HCT116 (cell line): ENCODE data around the gene MLPH. TPM values are rescaled to one million over a fixed set of nuclear protein-coding genes. Genes with fewer than 3 reads are reported as not detected.

Experiments
- ATAC-seq: fragments of 200-7000 bp; cut with Tn5 transposase; 2 replicates; pipeline ENCODE4 v1.9.1; 2020; ENCODE audit warnings: mild to moderate bottlenecking, moderate library complexity
- BruUV-seq: library from RNA; stranded (reverse); fragments of 400-500 nt; replicated peaks from 2 replicates; lab custom pipeline; 2021; lab: Mats Ljungman, UMichigan
- CTCF ChIA-PET: fragments of 300-600 bp; sonication (Branson Sonifier 250); formaldehyde crosslinking; loops from one replicate; lab custom pipeline; 2021; ENCODE audit warnings: antibody characterized with exemption; lab: Charles Lee
- POLR2A ChIA-PET: fragments of 300-600, 350-600 bp; sonication (Branson Sonifier 250); formaldehyde crosslinking; loops from one replicate; lab custom pipeline; 2021; ENCODE audit warnings: antibody characterized with exemption; lab: Charles Lee
- RAD21 ChIA-PET, 2 experiments: fragments of 300-600 bp; sonication (Branson Sonifier 250); formaldehyde crosslinking; loops; one replicate each; lab custom pipeline; 2023; ENCODE audit warnings: low total read pairs in 2 of 2; ENCODE audit not compliant: uncharacterized antibody in 2 of 2, unreplicated experiment in 2 of 2, low non-redundant PET in 1 of 2; lab: Charles Lee
- DNase-seq: peaks from one replicate; pipeline ENCODE4 v3.0.0-alpha.2; 2010; ENCODE audit warnings: low read depth, low spot score
- H2AFZ ChIP-seq: fragments of 200-600 bp; shearing (Covaris generic), sonication (generic); 2 replicates; pipeline ENCODE4 v1.6.1; 2017; ENCODE audit warnings: low read depth, mixed run types, mixed read lengths, antibody characterized with exemption, low read length; ENCODE audit not compliant: poor library complexity, severe bottlenecking
- H3K27ac ChIP-seq: 2 replicates; pipeline ENCODE4 v1.5.1; 2012; ENCODE audit warnings: low read depth, low read length
- H3K27me3 ChIP-seq: fragments of 200-600 bp; sonication (generic); 2 replicates; pipeline ENCODE4 v1.6.1; 2016; ENCODE audit warnings: mixed run types, low read length, mixed read lengths; ENCODE audit not compliant: insufficient read depth
- H3K36me3 ChIP-seq, 2 experiments: fragments of 200-500 bp in 1 of 2; fragments of 200-600 bp in 1 of 2; sonication (Bioruptor generic) in 1 of 2; sonication (generic) in 1 of 2; 2 replicates each; pipeline versions ENCODE4 v1.5.1 to v1.6.1; 2014 to 2016; ENCODE audit warnings: low read length in 2 of 2, inconsistent platforms in 1 of 2, mixed read lengths in 1 of 2, mixed run types in 1 of 2; ENCODE audit not compliant: insufficient read depth in 2 of 2, control insufficient read depth in 1 of 2
- H3K4me1 ChIP-seq, 2 experiments: fragments of 200-600 bp in 1 of 2; sonication (generic) in 1 of 2; 2 replicates each; pipeline versions ENCODE4 v1.5.1 to v1.6.1; 2012 to 2017; ENCODE audit warnings: low read length in 2 of 2, inconsistent platforms in 1 of 2, mild to moderate bottlenecking in 1 of 2, mixed read lengths in 1 of 2, mixed run types in 1 of 2, moderate library complexity in 1 of 2; ENCODE audit not compliant: insufficient read depth in 2 of 2, control insufficient read depth in 1 of 2
- H3K4me2 ChIP-seq: fragments of 200-600 bp; sonication (generic); 2 replicates; pipeline ENCODE4 v1.6.1; 2017; ENCODE audit warnings: mixed run types, low read length, mixed read lengths
- H3K4me3 ChIP-seq, 2 experiments: fragments of 200-600 bp in 1 of 2; sonication (generic) in 1 of 2; replicated peaks in 1 of 2; 2 replicates each; pipeline ENCODE4 v1.5.1; 2011 to 2016; ENCODE audit warnings: low read length in 2 of 2, control low read depth in 1 of 2, low read depth in 1 of 2, mild to moderate bottlenecking in 1 of 2, mixed read lengths in 1 of 2, mixed run types in 1 of 2
- H3K79me2 ChIP-seq: fragments of 200-600 bp; sonication (generic); 2 replicates; pipeline ENCODE4 v1.6.1; 2017; ENCODE audit warnings: mild to moderate bottlenecking, mixed run types, low read length, moderate library complexity, mixed read lengths; ENCODE audit not compliant: insufficient read depth
- H3K9ac ChIP-seq: fragments of 200-600 bp; sonication (generic); 2 replicates; pipeline ENCODE4 v1.6.1; 2016; ENCODE audit warnings: low read length, mixed read lengths
- H3K9me2 ChIP-seq: fragments of 200-600 bp; sonication (generic), shearing (Covaris generic); 2 replicates; pipeline ENCODE4 v1.6.1; 2017; ENCODE audit warnings: mixed run types, mild to moderate bottlenecking, moderate library complexity; ENCODE audit not compliant: insufficient read depth
- H3K9me3 ChIP-seq, 2 experiments: fragments of 200-500 bp in 1 of 2; fragments of 200-600 bp in 1 of 2; sonication (Bioruptor generic) in 1 of 2; sonication (generic) in 1 of 2; 2 replicates each; pipeline ENCODE4 v1.6.1; 2014 to 2017; ENCODE audit warnings: low read length in 2 of 2, mixed read lengths in 2 of 2, inconsistent platforms in 1 of 2, low read depth in 1 of 2, mild to moderate bottlenecking in 1 of 2, mixed run types in 1 of 2, moderate library complexity in 1 of 2; ENCODE audit not compliant: control insufficient read depth in 1 of 2, insufficient read depth in 1 of 2
- H4K20me1 ChIP-seq: fragments of 200-600 bp; sonication (generic), shearing (Covaris generic); 2 replicates; pipeline ENCODE4 v1.6.1; 2017; ENCODE audit warnings: mixed run types, mild to moderate bottlenecking, moderate library complexity; ENCODE audit not compliant: insufficient read depth
- CBX3 ChIP-seq: IDR thresholded peaks from 2 replicates; pipeline ENCODE4 v1.6.1; 2012; ENCODE audit warnings: low read depth
- CEBPB ChIP-seq: IDR thresholded peaks from 2 replicates; pipeline ENCODE4 v1.6.1; 2012; ENCODE audit warnings: low read depth
- EGR1 ChIP-seq: IDR thresholded peaks from 2 replicates; pipeline ENCODE4 v1.6.1; 2012; ENCODE audit warnings: low read depth
- EZH2 ChIP-seq: fragments of 200-600 bp; sonication (generic); IDR thresholded peaks from 2 replicates; pipeline ENCODE4 v1.6.1; 2017; ENCODE audit warnings: antibody characterized with exemption, mixed run types
- JUND ChIP-seq: IDR thresholded peaks from 2 replicates; pipeline ENCODE4 v1.6.1; 2012
- POLR2AphosphoS5 ChIP-seq: IDR thresholded peaks from 2 replicates; pipeline ENCODE4 v1.6.1; 2011; ENCODE audit warnings: mild to moderate bottlenecking, low read depth, low read length, moderate library complexity
- RAD21 ChIP-seq: IDR thresholded peaks from 2 replicates; pipeline ENCODE4 v1.6.1; 2012; ENCODE audit warnings: low read depth, mild to moderate bottlenecking
- SIN3A ChIP-seq: IDR thresholded peaks from 2 replicates; pipeline ENCODE4 v1.6.1; 2012; ENCODE audit warnings: low read depth
- SP1 ChIP-seq: IDR thresholded peaks from 2 replicates; pipeline ENCODE4 v1.6.1; 2012; ENCODE audit warnings: low read depth
- SRF ChIP-seq: IDR thresholded peaks from 2 replicates; pipeline ENCODE4 v1.6.1; 2012; ENCODE audit warnings: low read depth
- ZFX ChIP-seq: fragments of 450-650 bp; IDR thresholded peaks from 2 replicates; pipeline ENCODE4 v1.6.1; 2017
- intact Hi-C: fragments of 100-400 bp; cut with micrococcal nuclease; formaldehyde crosslinking; loops from 2 replicates; pipeline ENCODE4 v1.10.0; 2022
- total RNA-seq: library from RNA; stranded (reverse); gene quantifications from one replicate; pipeline ENCODE4 v1.2.1, GENCODE V29; 2021; ENCODE audit not compliant: unreplicated experiment
- TF ChIP-seq, protein P1 (sequence below), 3 experiments: fragments of 200-600 bp in 1 of 3; sonication (generic) in 1 of 3; IDR thresholded peaks in 2 of 3; conservative IDR thresholded peaks in 1 of 3; 2 replicates each; pipeline ENCODE4 v1.5.1; 2012 to 2017; ENCODE audit warnings: low read depth in 2 of 3, low read length in 2 of 3, antibody characterized with exemption in 1 of 3, borderline replicate concordance in 1 of 3, control low read depth in 1 of 3, mild to moderate bottlenecking in 1 of 3, mixed read lengths in 1 of 3, mixed run types in 1 of 3, moderate library complexity in 1 of 3; ENCODE audit not compliant: insufficient read depth in 1 of 3
- TF ChIP-seq, protein P2 (sequence below): IDR thresholded peaks from 2 replicates; pipeline ENCODE4 v1.6.1; 2012
- TF ChIP-seq, protein P3 (sequence below): IDR thresholded peaks from 2 replicates; pipeline ENCODE4 v1.6.1; 2012
- TF ChIP-seq, protein P4 (sequence below): IDR thresholded peaks from 2 replicates; pipeline ENCODE4 v1.6.1; 2012; ENCODE audit warnings: low read depth

Gene MLPH
- total RNA-seq, 1 experiment from 2014 or later, result 81.4 TPM

DNA sequence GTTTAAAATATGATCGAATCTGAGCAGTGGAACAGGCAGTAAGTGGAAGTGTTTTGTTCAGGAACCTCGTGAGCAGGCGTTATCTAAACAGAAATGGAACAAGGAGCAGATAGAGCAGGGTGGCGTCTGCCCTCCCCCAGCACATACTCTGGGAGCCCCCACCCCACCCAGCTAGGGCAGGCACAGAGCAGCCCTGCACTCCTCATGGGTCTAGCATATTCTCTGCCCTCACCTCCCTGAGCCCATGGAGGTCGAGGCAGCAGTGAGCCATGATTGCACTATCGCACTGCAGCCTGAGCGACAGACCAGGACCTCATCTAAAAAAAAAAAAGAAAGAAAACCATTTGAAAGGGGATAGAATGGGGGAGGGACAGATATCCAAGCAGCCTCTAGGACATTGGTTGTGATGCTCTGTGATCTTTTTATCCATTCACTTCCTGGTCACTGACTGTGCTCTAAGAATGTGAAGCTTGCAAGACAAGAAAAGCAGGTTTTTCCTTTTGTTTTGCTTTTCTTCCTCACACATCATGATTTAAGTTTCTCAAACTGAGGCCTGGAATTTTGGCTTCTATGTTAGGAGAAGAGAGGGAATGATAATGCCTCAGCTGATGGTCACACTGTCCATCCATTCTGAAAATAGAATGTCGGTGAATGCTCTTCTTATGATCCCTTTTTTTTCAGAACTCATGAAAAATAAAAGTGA, 3.1 kb downstream of the MLPH start (continued):
- TF ChIP-seq, protein P1, sequence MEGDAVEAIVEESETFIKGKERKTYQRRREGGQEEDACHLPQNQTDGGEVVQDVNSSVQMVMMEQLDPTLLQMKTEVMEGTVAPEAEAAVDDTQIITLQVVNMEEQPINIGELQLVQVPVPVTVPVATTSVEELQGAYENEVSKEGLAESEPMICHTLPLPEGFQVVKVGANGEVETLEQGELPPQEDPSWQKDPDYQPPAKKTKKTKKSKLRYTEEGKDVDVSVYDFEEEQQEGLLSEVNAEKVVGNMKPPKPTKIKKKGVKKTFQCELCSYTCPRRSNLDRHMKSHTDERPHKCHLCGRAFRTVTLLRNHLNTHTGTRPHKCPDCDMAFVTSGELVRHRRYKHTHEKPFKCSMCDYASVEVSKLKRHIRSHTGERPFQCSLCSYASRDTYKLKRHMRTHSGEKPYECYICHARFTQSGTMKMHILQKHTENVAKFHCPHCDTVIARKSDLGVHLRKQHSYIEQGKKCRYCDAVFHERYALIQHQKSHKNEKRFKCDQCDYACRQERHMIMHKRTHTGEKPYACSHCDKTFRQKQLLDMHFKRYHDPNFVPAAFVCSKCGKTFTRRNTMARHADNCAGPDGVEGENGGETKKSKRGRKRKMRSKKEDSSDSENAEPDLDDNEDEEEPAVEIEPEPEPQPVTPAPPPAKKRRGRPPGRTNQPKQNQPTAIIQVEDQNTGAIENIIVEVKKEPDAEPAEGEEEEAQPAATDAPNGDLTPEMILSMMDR (IDR thresholded peaks at IDR 0.05 in 2 of 3, conservative IDR thresholded peaks at IDR 0.05 in 1 of 3; ENCODE audit: borderline replicate concordance in 1 of 3, insufficient read depth in 1 of 3, low read depth in 2 of 3, low read length in 2 of 3), result no peak
- no peak for TF ChIP-seq SRF
- no peak for TF ChIP-seq CEBPB
- no peak for TF ChIP-seq SIN3A
- TF ChIP-seq EZH2, result no peak
- TF ChIP-seq, protein P2, sequence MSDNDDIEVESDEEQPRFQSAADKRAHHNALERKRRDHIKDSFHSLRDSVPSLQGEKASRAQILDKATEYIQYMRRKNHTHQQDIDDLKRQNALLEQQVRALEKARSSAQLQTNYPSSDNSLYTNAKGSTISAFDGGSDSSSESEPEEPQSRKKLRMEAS, result no peak
- no peak for TF ChIP-seq RAD21
- no peak for TF ChIP-seq ZFX
- TF ChIP-seq, protein P3, sequence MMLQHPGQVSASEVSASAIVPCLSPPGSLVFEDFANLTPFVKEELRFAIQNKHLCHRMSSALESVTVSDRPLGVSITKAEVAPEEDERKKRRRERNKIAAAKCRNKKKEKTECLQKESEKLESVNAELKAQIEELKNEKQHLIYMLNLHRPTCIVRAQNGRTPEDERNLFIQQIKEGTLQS, result no peak
- no peak for TF ChIP-seq POLR2AphosphoS5

DNA sequence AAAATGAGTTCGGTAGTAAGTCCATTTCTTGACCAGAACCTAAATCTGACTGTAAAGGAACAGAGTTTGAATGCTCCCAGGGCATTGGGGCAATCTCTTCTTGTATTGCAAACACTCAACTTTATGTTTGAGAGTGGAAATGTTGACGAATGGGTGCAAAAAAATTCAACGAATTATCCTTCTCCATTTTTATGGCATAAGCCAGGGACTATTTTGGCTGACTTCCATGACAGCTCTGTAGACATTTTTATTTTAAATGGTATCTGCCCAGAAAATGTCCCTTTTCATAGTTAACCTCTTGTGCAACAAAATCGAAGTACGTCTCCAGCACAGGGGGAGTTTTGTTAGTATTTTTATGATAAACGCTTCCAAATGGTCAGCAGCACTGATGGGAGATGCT, 3.7 kb downstream of the MLPH start:
- Histone ChIP-seq H4K20me1 (no peaks in the 10 kb centered on the region), H3K9me3 (peaks cover 7 to 23% of the 10 kb centered on the region in 2 experiments; a peak in 2 of 4 replicates), H3K27me3 (no peaks in the 10 kb centered on the region), H3K36me3 (peaks cover 11 to 60% of the 10 kb centered on the region in 2 experiments), H3K4me1 (peaks cover 31 to 56% of the 10 kb centered on the region in 2 experiments), H3K79me2 (peaks cover 68% of the 10 kb centered on the region), H3K4me3 (no peak overlapping the region), H3K4me2 (no peak overlapping the region)
- ChIA-PET CTCF (interaction anchor here (1.6 kb wide), 1 partner anchor 22 kb away, joined by 4 read pairs; no protein-coding TSS in a partner anchor), POLR2A (interaction anchor here (3.1 kb wide), 1 partner anchor 9 kb away, joined by 11 read pairs; no protein-coding TSS in a partner anchor), RAD21 (no interaction called here)
- intact Hi-C loops, result no loop called here
- no TSS peak for BruUV-seq
- ATAC-seq, result no peak
- TF ChIP-seq EZH2 (no peak), SP1 (no peak), CBX3 (no peak), EGR1 (no peak), JUND (no peak), SRF (no peak)
- TF ChIP-seq, protein P4, sequence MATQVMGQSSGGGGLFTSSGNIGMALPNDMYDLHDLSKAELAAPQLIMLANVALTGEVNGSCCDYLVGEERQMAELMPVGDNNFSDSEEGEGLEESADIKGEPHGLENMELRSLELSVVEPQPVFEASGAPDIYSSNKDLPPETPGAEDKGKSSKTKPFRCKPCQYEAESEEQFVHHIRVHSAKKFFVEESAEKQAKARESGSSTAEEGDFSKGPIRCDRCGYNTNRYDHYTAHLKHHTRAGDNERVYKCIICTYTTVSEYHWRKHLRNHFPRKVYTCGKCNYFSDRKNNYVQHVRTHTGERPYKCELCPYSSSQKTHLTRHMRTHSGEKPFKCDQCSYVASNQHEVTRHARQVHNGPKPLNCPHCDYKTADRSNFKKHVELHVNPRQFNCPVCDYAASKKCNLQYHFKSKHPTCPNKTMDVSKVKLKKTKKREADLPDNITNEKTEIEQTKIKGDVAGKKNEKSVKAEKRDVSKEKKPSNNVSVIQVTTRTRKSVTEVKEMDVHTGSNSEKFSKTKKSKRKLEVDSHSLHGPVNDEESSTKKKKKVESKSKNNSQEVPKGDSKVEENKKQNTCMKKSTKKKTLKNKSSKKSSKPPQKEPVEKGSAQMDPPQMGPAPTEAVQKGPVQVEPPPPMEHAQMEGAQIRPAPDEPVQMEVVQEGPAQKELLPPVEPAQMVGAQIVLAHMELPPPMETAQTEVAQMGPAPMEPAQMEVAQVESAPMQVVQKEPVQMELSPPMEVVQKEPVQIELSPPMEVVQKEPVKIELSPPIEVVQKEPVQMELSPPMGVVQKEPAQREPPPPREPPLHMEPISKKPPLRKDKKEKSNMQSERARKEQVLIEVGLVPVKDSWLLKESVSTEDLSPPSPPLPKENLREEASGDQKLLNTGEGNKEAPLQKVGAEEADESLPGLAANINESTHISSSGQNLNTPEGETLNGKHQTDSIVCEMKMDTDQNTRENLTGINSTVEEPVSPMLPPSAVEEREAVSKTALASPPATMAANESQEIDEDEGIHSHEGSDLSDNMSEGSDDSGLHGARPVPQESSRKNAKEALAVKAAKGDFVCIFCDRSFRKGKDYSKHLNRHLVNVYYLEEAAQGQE, result no peak
- TF ChIP-seq, protein P1 (IDR thresholded peaks at IDR 0.05 in 2 of 3, conservative IDR thresholded peaks at IDR 0.05 in 1 of 3; ENCODE audit: borderline replicate concordance in 1 of 3, insufficient read depth in 1 of 3, low read depth in 2 of 3, low read length in 2 of 3), result no peak
- TF ChIP-seq, all 23 proteins: peak for 0
- no peaks in the 10 kb centered on the region for H3K9me2 ChIP-seq
- peak overlapping the region; percentile 52; the same call in 1 of the 2 replicates for H3K27ac ChIP-seq
- H2AFZ ChIP-seq, result no peak overlapping the region
- H3K9ac ChIP-seq, result no peak overlapping the region
- DNase-seq, result no peak
